OCI-LY3 (cell line): ENCODE measurements around the gene TEX29.
A peak's percentile ranks its signal among the peaks of the same experiment; 100 is the strongest.

Experiments used
- H2AFZ ChIP-seq: fragments of 200-600, 300-600 bp; shearing (Covaris generic); 2 replicates; pipeline ENCODE4 v1.6.0; 2014; ENCODE audit warnings: antibody characterized with exemption, low read depth, low read length
- H3K27ac ChIP-seq: fragments of 200-600, 300-600 bp; sonication (generic); 2 replicates; pipeline ENCODE4 v1.5.1; 2014; ENCODE audit warnings: mild to moderate bottlenecking, low read length, moderate library complexity, mixed read lengths
- H3K27me3 ChIP-seq: fragments of 200-600, 300-600 bp; sonication (generic); 2 replicates; pipeline ENCODE4 v1.6.1; 2014; ENCODE audit warnings: low read depth, low read length, mixed read lengths
- H3K36me3 ChIP-seq: fragments of 200-600, 300-600 bp; sonication (generic); replicated peaks from 2 replicates; pipeline ENCODE3; 2014; ENCODE audit warnings: low read depth, low read length, mixed read lengths
- H3K4me1 ChIP-seq: fragments of 300-600, 200-600 bp; sonication (generic); 2 replicates; pipeline ENCODE4 v1.6.1; 2014; ENCODE audit warnings: low read length, mixed read lengths
- H3K4me2 ChIP-seq: fragments of 200-600, 300-600 bp; sonication (generic); 2 replicates; pipeline ENCODE4 v1.6.1; 2014; ENCODE audit warnings: low read length, mixed read lengths
- H3K4me3 ChIP-seq: fragments of 300-600, 200-600 bp; sonication (generic); 2 replicates; pipeline ENCODE4 v1.5.1; 2014; ENCODE audit warnings: antibody characterized with exemption, mild to moderate bottlenecking, low read length, moderate library complexity
- H3K79me2 ChIP-seq: fragments of 300-600, 200-600 bp; shearing (Covaris generic); 2 replicates; pipeline ENCODE4 v1.6.1; 2014; ENCODE audit warnings: mild to moderate bottlenecking, low read length, mixed read lengths
- H3K9ac ChIP-seq: fragments of 300-600, 200-600 bp; shearing (Covaris generic); 2 replicates; pipeline ENCODE4 v1.6.0; 2014; ENCODE audit warnings: mild to moderate bottlenecking, low read length, moderate library complexity
- H3K9me3 ChIP-seq: fragments of 200-600, 300-600 bp; shearing (Covaris generic); 2 replicates; pipeline ENCODE4 v1.6.1; 2014; ENCODE audit warnings: low read length, mixed read lengths; ENCODE audit not compliant: insufficient read depth
- H4K20me1 ChIP-seq: fragments of 200-600, 300-600 bp; sonication (generic); 2 replicates; pipeline ENCODE4 v1.6.1; 2016; ENCODE audit warnings: low read length, mixed read lengths; ENCODE audit not compliant: insufficient read depth
- EZH2phosphoT487 ChIP-seq: fragments of 200-600 bp; shearing (Covaris generic); IDR thresholded peaks from 2 replicates; pipeline ENCODE4 v1.6.1; 2018; ENCODE audit warnings: antibody characterized with exemption, mixed run types, low read depth
- TF ChIP-seq, protein P1 (sequence below): fragments of 200-600, 300-600 bp; sonication (generic); IDR thresholded peaks from 2 replicates; pipeline ENCODE4 v1.5.1; 2014; ENCODE audit warnings: antibody characterized with exemption, low read length, low read depth

Gene TEX29

DNA sequence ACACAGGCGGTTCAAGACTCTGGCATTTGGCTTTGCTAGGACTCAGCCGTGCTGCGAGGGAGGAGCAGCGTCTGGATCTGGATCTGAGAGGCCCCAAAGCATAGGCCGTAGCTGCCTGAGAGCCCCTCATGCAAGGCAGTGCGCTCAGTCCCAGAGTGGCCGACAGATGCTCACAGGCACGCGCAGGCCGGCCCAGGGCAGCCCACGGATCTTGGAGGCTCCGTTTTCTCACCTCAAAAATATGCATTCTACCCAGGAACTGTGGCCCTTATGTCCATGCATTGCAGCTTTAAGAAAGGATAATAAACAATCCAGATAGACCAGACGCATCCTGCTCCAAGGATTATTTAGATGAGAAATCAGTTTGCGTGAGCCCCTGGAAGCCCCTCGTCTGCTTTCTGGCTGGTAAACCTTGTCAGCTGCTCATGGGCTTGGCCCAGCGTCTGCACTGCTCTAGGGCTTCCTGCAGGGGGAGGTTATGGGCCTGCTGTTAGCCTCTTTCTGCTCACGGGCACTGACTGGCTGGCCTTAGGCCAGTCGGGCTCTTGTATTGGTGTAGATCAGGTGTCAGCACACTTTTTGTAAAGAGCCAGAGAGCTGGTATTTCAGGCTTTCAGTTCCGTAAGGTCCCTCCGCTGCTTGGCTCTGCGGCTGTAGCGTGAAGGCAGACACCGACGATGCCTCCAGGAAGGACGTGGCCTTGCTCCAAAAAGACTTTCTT, 24.2 kb downstream of the TEX29 start:
- no peaks in the 10 kb centered on the region for H3K36me3 ChIP-seq
- H4K20me1 ChIP-seq: no peaks in the 10 kb centered on the region
- H3K27ac ChIP-seq: no peak overlapping the region
- no peaks in the 10 kb centered on the region for H3K4me1 ChIP-seq
- H2AFZ ChIP-seq: no peak overlapping the region
- no peak for TF ChIP-seq EZH2phosphoT487
- TF ChIP-seq, protein P1, sequence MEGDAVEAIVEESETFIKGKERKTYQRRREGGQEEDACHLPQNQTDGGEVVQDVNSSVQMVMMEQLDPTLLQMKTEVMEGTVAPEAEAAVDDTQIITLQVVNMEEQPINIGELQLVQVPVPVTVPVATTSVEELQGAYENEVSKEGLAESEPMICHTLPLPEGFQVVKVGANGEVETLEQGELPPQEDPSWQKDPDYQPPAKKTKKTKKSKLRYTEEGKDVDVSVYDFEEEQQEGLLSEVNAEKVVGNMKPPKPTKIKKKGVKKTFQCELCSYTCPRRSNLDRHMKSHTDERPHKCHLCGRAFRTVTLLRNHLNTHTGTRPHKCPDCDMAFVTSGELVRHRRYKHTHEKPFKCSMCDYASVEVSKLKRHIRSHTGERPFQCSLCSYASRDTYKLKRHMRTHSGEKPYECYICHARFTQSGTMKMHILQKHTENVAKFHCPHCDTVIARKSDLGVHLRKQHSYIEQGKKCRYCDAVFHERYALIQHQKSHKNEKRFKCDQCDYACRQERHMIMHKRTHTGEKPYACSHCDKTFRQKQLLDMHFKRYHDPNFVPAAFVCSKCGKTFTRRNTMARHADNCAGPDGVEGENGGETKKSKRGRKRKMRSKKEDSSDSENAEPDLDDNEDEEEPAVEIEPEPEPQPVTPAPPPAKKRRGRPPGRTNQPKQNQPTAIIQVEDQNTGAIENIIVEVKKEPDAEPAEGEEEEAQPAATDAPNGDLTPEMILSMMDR: peak; percentile 22; the same call in 1 of the 2 replicates
- H3K4me3 ChIP-seq: no peak overlapping the region
- H3K9ac ChIP-seq: no peak overlapping the region
- H3K4me2 ChIP-seq: no peak overlapping the region
- no peaks in the 10 kb centered on the region for H3K27me3 ChIP-seq
- no peaks in the 10 kb centered on the region for H3K79me2 ChIP-seq
- no peaks in the 10 kb centered on the region for H3K9me3 ChIP-seq

DNA sequence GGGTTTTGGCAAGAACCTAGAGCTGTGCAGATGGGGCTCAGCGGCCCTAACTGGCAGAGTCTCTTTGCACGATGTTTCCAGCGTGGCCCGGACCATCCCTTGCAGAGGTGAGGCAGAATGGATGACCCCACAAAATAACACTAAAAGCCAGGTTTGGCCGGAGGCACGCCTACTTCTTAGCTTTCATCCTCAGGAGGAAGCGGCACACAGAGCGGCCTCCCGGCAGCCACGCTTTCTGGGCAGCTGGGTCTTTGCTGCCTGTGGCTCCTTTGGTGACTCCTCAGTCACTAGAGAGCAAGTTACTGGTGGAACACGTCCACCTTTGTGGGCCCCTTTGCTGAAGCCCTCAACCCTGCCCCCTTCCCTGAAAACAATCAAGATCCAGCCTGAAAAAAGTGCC, 25.2 kb downstream of the TEX29 start:
- Histone ChIP-seq H3K9ac (no peak overlapping the region), H3K36me3 (no peaks in the 10 kb centered on the region), H3K27ac (no peak overlapping the region), H3K9me3 (no peaks in the 10 kb centered on the region), H3K27me3 (no peaks in the 10 kb centered on the region), H4K20me1 (no peaks in the 10 kb centered on the region), H3K4me3 (no peak overlapping the region), H3K4me2 (no peak overlapping the region), H3K79me2 (no peaks in the 10 kb centered on the region), H3K4me1 (no peaks in the 10 kb centered on the region), H2AFZ (no peak overlapping the region)
- TF ChIP-seq, protein P1: no peak
- no peak for TF ChIP-seq EZH2phosphoT487

DNA sequence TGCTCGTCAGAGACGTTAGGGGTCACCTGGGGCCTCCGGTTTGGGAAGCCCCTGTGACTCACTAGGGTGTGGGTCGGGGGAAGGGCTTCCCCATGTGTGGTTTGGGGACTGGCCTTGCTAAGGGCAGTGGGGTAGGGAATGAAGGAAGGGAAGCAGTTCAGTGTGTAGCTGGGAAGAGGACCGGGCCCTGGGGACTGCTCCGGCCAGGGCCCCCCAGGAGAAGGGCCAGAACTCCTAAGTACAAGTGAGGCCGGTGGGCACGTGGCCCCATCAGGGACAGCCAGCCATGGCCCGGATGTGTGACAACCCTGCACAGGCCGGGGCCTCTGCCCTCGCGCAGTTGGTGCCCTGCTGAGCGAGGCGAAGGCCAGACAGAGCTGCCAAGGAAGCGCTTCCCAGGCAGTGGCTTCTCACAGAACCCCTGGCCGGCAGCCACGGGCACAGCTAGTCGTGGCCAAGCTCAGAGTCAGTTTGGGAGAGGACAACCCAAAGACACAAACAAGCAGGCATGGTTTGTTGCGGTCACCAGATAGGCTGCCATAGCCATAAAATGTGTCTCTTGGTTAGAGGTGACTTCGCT, 25.7 kb downstream of the TEX29 start:
- no peak overlapping the region for H2AFZ ChIP-seq
- H3K79me2 ChIP-seq: no peaks in the 10 kb centered on the region
- no peaks in the 10 kb centered on the region for H4K20me1 ChIP-seq
- H3K4me1 ChIP-seq: no peaks in the 10 kb centered on the region
- no peaks in the 10 kb centered on the region for H3K36me3 ChIP-seq
- H3K4me3 ChIP-seq: no peak overlapping the region
- H3K27me3 ChIP-seq: no peaks in the 10 kb centered on the region
- no peak for TF ChIP-seq EZH2phosphoT487
- TF ChIP-seq, protein P1: no peak
- H3K4me2 ChIP-seq: no peak overlapping the region
- H3K27ac ChIP-seq: no peak overlapping the region
- no peak overlapping the region for H3K9ac ChIP-seq
- H3K9me3 ChIP-seq: no peaks in the 10 kb centered on the region

DNA sequence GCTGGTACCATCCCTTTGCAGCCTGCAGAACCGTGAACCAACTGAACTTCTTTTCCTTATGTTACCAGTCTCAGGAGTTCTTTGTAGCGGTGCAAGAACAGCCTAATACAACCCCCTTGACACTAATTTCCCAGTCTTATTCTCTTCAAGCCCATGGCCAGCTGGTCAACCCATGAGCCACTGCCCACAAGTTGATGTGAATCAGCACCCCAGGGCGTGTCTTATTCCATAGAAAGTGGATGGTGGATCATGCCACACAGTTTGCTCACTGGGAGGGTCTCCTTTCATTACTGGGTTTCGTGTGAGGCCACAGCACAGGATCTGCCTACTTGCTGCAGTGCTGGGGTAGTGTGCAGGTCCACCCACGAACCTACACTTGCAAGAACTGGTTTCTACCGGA, 27.0 kb downstream of the TEX29 start:
- Histone ChIP-seq H4K20me1 (no peaks in the 10 kb centered on the region), H3K4me1 (no peaks in the 10 kb centered on the region), H3K27ac (no peak overlapping the region), H3K36me3 (no peaks in the 10 kb centered on the region), H3K9me3 (no peaks in the 10 kb centered on the region), H2AFZ (no peak overlapping the region), H3K9ac (no peak overlapping the region), H3K4me3 (no peak overlapping the region), H3K79me2 (no peaks in the 10 kb centered on the region), H3K27me3 (no peaks in the 10 kb centered on the region), H3K4me2 (no peak overlapping the region)
- TF ChIP-seq EZH2phosphoT487: no peak
- TF ChIP-seq, protein P1: no peak
